Measurements from ENCODE around the gene MYO3B.

Gene MYO3B

DNA sequence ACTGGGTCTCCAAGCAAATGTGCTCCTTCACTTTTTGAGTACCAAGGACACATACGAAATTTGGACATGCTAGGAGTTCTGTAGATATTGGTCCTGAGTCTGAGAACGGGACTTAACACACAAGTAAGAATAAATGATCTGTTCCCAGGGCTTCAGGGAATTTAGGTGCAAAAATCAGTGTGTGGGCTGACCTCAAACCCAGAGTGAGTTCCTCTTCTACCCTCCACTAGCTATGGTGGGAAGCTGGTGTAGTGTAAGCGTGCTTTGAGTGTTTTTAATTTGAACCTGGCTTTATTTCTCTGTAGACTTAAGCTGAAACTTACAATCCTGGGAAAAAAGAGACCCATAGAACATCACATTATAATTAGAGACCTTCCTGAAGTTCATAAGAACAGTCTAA lies 50.5 kb downstream of the MYO3B start:
- no peak for TF ChIP-seq CTCF (IDR thresholded peaks at IDR 0.05; ENCODE audit: insufficient read depth, low read length, poor library complexity, severe bottlenecking)
- Histone ChIP-seq H3K27me3 (replicated peaks; ENCODE audit: control insufficient read depth, insufficient read depth, low read length) (no peaks in the 10 kb centered on the region), H3K36me3 (ENCODE audit: control insufficient read depth, insufficient read depth, low read length) (no peaks in the 10 kb centered on the region), H3K4me3 (replicated peaks; ENCODE audit: low read depth, low read length) (no peak overlapping the region)
- no peak for DNase-seq (ENCODE audit: extremely low read depth, insufficient read length)

DNA sequence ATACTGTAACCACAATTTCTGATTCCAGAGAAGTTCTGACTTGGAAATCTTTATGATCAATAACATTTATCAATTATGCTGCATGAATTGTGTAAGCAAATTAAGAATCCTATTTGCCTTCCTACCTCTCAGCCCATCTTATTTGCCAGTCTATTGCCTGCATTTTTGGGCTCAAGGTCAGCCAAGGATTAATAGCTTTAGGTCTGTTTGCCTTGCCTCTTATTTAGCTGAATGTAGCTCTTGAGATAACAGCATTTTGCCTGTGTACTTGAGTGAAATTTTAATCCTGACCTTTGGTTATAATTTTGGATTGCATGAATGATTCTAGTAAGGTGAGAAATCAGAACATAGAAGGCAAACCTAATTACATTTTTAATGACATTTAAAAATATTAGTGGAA lies 51.2 kb downstream of the MYO3B start:
- H3K4me3 ChIP-seq (replicated peaks; ENCODE audit: low read depth, low read length) = no peak overlapping the region
- DNase-seq (ENCODE audit: extremely low read depth, insufficient read length) = no peak

GRCh38 chr2:170229744-170230143 lies 51.8 kb downstream of the MYO3B start:
- Histone ChIP-seq H3K4me3 (replicated peaks; ENCODE audit: low read depth, low read length) (no peak overlapping the region), H3K27me3 (replicated peaks; ENCODE audit: control insufficient read depth, insufficient read depth, low read length) (no peaks in the 10 kb centered on the region), H3K36me3 (ENCODE audit: control insufficient read depth, insufficient read depth, low read length) (no peaks in the 10 kb centered on the region)
- DNase-seq (ENCODE audit: extremely low read depth, insufficient read length) = no peak
- TF ChIP-seq CTCF (IDR thresholded peaks at IDR 0.05; ENCODE audit: insufficient read depth, low read length, poor library complexity, severe bottlenecking) = no peak

More for the DNA sequence above, 51.2 kb downstream of the MYO3B start:
- no peaks in the 10 kb centered on the region for H3K36me3 ChIP-seq (ENCODE audit: control insufficient read depth, insufficient read depth, low read length)
- no peak for TF ChIP-seq CTCF (IDR thresholded peaks at IDR 0.05; ENCODE audit: insufficient read depth, low read length, poor library complexity, severe bottlenecking)
- no peaks in the 10 kb centered on the region for H3K27me3 ChIP-seq (replicated peaks; ENCODE audit: control insufficient read depth, insufficient read depth, low read length)

- Histone ChIP-seq H3K36me3 (ENCODE audit: control insufficient read depth, insufficient read depth, low read length) (no peaks in the 10 kb centered on the region), H3K4me3 (replicated peaks; ENCODE audit: low read depth, low read length) (no peak overlapping the region), H3K27me3 (replicated peaks; ENCODE audit: control insufficient read depth, insufficient read depth, low read length) (no peaks in the 10 kb centered on the region; the same call in 1 of the 2 replicates)
- DNase-seq (ENCODE audit: extremely low read depth, insufficient read length) = no peak
- peak; percentile 67 for TF ChIP-seq CTCF (IDR thresholded peaks at IDR 0.05; ENCODE audit: insufficient read depth, low read length, poor library complexity, severe bottlenecking)
These were observed 58.1 kb downstream of the MYO3B start for GRCh38 chr2:170235860-170236679.

- H3K4me3 ChIP-seq (replicated peaks; ENCODE audit: low read depth, low read length) = no peak overlapping the region
- no peak for DNase-seq (ENCODE audit: extremely low read depth, insufficient read length)
- H3K27me3 ChIP-seq (replicated peaks; ENCODE audit: control insufficient read depth, insufficient read depth, low read length) = no peaks in the 10 kb centered on the region; the same call in 1 of the 2 replicates
- H3K36me3 ChIP-seq (ENCODE audit: control insufficient read depth, insufficient read depth, low read length) = no peaks in the 10 kb centered on the region
- no peak for TF ChIP-seq CTCF (IDR thresholded peaks at IDR 0.05; ENCODE audit: insufficient read depth, low read length, poor library complexity, severe bottlenecking)
These were observed 58.7 kb downstream of the MYO3B start for GRCh38 chr2:170236680-170237047.
